GM19324 (cell line): Measurements from ENCODE around the gene DOCK4.
A peak's percentile ranks its signal among the peaks of the same experiment; 100 is the strongest.

Source experiments
- ATAC-seq: cut with Tn5 transposase; IDR thresholded peaks from one replicate; pipeline ENCODE4 v1.9.1; 2021; ENCODE audit warnings: mild to moderate bottlenecking, moderate library complexity; ENCODE audit not compliant: unreplicated experiment, low FRiP score

Gene DOCK4

DNA sequence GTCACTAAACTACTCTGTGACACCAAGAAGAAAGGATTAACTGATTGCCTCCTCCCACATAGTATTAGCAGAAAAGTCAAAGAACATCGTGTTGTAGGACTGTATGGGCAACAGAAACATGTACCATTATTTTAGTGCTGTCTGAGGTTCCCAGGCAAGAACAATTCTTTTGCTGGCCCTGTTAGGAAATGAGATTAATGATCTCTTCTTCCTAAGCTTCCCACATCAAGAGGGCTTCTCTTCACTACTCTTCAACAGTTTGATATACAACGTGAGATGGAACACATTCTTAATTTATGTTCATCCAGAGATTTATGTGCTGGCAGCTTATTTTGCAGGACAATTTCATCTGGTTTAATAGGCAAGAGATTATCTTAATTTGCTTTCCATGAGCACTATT, 219.6 kb downstream of the DOCK4 start:
- no peak for ATAC-seq

DNA sequence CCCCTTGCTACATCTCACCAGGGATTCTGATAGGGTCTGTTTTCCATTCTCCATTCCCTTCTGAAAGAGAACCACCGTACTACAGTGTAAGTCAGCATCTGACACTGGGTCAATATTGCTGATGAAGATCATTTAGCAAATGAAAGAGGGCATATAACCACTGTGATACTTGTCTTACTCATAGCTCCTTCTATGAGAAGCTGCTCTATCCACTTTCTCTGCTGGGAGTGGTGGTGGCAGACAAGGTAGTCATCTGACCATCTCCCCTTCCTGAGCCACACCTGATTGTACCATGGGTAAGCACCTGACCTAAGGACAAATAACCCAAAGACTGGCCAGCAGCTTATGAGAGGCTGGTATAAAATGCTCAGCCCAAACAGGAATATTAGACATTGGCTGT, 220.4 kb downstream of the DOCK4 start:
- no peak for ATAC-seq

DNA sequence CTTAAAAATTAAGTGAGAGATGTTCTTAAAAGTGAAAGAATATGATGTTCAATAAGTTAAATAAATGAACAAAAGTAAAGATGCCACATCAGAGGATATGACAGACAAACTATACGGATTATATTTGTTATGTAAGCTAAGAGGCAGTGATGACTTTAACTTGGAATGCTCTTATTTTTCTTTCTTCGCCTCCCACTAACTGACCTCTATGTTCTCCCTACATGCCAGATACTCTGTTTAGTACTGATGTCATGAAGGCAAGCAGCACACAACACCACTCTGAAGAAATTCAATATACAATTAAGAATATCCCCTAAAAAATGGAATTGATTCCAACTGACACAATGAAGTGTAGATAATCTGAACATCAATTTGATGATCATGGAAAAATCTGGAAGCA, 223.4 kb downstream of the DOCK4 start:
- ATAC-seq = no peak

DNA sequence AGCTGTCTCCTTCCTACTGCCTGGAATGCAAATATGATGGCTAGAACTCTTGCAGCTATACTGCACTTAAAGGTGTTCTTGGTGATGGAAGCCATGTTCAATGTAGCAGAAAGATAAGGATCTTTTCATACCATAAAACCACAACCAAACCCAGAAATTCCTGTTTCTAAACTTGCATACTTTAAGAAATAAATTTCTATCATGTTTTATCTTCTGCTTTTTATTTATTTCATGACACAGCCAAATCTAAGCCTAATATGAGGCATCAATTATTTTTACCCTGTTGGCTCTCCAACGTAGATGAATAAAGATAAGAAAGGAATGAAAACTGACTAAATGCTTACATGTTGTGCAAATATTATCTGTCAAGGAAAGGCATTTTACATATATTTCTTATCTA, 224.1 kb downstream of the DOCK4 start:
- no peak for ATAC-seq

- no peak for ATAC-seq
Measured at GRCh38 chr7:111980725-111981124, 225.5 kb downstream of the DOCK4 start.

GRCh38 chr7:111975346-111975745, 230.9 kb downstream of the DOCK4 start:
- no peak for ATAC-seq

- no peak for ATAC-seq
Measured at GRCh38 chr7:111960984-111961383, 245.2 kb downstream of the DOCK4 start.

DNA sequence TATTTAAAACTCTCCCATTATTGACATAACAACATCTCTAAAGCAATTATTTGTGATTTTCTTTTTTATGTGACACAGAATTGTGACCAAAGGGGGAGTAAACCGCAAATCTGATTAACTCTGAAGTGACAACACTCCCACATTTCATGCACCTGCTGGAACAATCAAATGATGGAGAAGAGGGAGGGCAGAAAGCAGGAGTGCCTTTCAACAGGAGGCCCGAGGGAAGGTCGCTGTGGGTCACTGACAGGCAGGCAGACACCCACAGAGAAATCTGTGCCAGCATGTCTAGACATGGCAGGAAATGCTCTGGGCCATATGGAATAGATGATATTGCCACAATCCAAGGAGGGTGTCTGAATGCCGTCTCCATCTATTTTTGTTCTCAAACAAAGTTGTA, 247.3 kb downstream of the DOCK4 start:
- no peak for ATAC-seq

DNA sequence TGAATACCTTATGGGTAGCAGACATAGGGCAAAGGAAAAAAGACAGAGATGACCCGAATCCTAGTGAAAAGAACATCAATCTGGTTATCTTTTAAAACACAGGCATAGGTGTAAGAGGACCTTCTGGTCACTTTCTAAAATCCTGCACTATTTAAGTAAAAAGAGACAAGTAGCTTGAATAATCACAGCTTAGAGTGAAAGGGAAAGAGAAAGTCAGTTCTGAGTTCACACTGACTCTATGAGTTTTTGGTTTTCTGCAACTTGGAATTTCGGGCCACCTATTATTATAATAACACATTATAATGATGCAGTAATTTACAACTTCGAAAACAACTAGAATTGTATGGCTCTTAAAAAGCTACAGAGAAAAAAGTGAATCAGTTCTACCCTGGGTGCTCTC, 247.8 kb downstream of the DOCK4 start:
- no peak for ATAC-seq

GRCh38 chr7:111955616-111956015, 250.6 kb downstream of the DOCK4 start:
- ATAC-seq = no peak

DNA sequence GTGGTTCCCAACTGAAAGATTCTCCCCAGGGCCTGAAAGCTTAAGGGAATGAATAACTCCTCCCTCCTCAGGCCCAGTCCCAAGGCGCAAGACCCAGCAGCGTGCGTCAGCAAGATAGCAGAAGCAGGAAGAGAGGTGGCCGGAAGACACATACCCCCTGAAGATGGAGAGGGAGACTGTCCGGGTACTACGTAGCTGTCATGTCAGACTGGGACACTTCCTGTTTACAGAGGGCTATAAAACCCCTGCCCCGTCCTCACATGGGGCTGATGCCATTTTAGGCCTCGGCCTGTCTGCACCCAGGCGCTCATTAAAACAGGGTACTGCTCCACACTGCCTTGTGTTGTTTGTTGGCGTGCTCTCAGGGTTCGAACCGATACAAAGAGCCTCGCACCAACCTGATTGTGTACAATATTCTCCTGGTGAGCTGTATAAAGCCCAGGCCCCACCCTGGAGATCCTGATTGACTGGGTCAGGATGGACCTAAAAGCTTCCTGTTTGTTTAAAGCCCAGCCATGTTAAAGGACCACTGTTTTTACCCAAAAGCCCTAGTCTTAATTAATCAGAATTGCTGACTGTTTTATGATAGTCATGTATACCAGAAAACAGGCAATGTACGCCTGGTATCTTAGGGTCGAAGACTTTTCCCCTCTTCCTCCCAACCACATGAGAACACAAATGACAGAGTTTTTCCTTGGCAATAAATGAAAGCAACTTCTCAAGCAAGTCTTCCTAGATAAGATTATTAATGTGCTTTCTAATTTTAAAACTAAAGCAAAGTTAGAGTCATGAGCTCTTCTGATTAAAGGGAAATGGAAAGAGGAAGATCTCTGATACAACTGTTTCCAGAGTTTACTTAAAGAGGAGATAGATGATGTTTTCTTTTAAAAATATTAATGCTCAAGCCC, 251.5 kb downstream of the DOCK4 start:
- no peak for ATAC-seq

- no peak for ATAC-seq
Measured at GRCh38 chr7:111954056-111954455, 252.1 kb downstream of the DOCK4 start.

DNA sequence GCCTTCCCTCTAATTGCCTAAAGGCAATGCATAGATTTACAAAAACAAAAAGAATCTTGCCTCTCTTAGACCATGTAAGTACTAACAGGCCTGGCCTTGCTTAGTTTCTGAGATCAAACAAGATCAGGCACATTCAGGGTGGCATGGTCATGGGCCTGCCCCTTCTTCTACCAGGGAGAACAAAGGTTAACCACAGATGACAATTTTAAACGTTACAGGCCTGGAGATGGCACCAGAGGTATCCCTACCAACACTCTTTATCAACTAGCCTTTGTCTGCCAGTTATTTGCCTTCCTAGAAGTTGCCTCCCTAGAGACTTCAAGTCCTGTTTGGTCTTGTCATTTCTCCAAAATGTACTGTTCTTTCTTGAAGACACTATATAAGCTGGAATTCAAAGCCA, 252.6 kb downstream of the DOCK4 start:
- ATAC-seq = peak; percentile 69

- no peak for ATAC-seq
Measured at GRCh38 chr7:111952783-111953182, 253.4 kb downstream of the DOCK4 start.

DNA sequence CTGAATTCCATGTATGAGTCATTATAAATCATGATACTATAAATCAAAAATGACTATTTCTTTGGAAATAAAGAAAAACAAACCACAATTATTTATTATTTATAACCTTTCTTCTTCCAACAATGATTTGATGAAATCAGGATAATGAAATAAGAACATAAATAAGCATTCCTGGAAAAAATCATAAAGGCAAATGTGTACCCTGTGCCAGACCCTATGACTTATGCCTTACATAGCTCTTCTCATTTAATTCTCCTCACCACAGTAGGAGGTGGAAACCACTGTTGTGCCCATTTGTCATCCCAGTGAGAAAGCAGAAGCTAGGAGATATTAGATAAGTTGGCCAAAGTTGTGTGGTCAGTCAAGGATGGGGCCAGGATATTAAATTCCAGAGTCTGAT, 255.1 kb downstream of the DOCK4 start:
- ATAC-seq = no peak

GRCh38 chr7:111942450-111943081, 263.6 kb downstream of the DOCK4 start:
- no peak for ATAC-seq

- no peak for ATAC-seq
Measured at GRCh38 chr7:111937163-111937562, 269.0 kb downstream of the DOCK4 start.

GRCh38 chr7:111933609-111934008, 272.6 kb downstream of the DOCK4 start:
- ATAC-seq = no peak

DNA sequence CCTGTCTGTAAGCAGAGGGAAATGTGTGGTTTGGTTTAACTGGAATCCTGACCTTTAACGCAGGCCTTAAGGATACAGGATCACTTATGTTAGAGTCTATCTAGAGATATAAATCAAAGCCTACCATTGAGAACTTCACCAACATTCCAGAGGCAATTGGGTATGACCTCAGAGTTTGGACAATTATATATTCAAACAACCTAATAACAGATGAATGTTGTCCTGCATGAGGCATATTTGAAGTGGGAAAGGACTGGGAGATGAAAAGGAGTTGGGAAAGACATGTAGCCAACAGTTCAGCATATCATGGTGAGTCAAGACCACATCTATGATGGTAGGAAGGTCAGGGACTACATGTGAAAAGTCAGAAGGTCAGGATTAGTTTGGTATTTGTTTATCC, 274.2 kb downstream of the DOCK4 start:
- no peak for ATAC-seq

DNA sequence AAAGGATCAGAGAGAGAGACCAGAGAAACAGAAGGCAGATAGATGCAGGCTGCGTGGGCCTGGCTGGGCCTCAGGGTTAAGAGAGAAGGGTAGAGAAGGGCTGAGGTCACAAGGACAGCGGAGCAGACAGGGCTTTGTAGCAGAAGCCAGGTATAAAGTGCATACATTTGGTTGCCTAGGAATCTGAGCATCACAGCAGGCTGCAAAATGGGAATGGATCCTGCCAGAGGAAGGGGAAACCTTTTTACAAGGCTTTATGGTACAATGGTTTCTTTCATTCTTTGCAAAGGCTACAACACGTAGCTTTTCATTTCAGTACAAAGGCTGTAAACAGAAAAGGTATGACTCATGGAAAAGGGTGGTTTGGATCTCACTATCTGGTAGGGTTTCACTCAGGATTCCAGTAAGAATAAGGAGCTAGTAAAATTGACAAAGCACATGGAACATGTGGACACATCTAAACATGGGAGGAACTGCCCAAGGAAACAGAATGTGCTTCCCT, 275.1 kb downstream of the DOCK4 start:
- no peak for ATAC-seq

- no peak for ATAC-seq
Measured at GRCh38 chr7:111929264-111929663, 276.9 kb downstream of the DOCK4 start.
